Activated CD4-positive, CD25-positive, alpha-beta regulatory T cell (primary cell): ENCODE data around the gene NEURL1B.

Experiments
- DNase-seq, 4 experiments: peaks; one replicate each; lab custom pipeline; 2025; lab: John Stamatoyannopoulos, UW

The NEURL1B gene

GRCh38 chr5:172610643-172611042 lies 30.4 kb upstream of the NEURL1B start:
- DNase-seq, result no peak

- DNase-seq, result no peak
These were observed 29.1 kb upstream of the NEURL1B start for GRCh38 chr5:172611913-172612312.

- DNase-seq, result no peak
These were observed 28.3 kb upstream of the NEURL1B start for GRCh38 chr5:172612771-172613170.

GRCh38 chr5:172616136-172616535 lies 24.9 kb upstream of the NEURL1B start:
- no peak for DNase-seq

GRCh38 chr5:172616730-172617129 lies 24.3 kb upstream of the NEURL1B start:
- no peak for DNase-seq

GRCh38 chr5:172617817-172618216 lies 23.2 kb upstream of the NEURL1B start:
- DNase-seq, result no peak

- no peak for DNase-seq
These were observed 22.3 kb upstream of the NEURL1B start for GRCh38 chr5:172618574-172619365.

- DNase-seq, result no peak
These were observed 20.6 kb upstream of the NEURL1B start for GRCh38 chr5:172620506-172620905.

- DNase-seq, result no peak
These were observed 18.7 kb upstream of the NEURL1B start for GRCh38 chr5:172622091-172623046.

GRCh38 chr5:172623313-172623980 lies 17.6 kb upstream of the NEURL1B start:
- no peak for DNase-seq

- no peak for DNase-seq
These were observed 16.7 kb upstream of the NEURL1B start for GRCh38 chr5:172624083-172624995.

GRCh38 chr5:172624996-172625964 lies 15.8 kb upstream of the NEURL1B start:
- DNase-seq, result no peak

GRCh38 chr5:172626031-172626581 lies 15.0 kb upstream of the NEURL1B start:
- DNase-seq, result no peak

GRCh38 chr5:172630082-172630481 lies 11.0 kb upstream of the NEURL1B start:
- no peak for DNase-seq

- DNase-seq, result no peak
These were observed 10.6 kb upstream of the NEURL1B start for GRCh38 chr5:172630482-172630881.

- DNase-seq, result no peak
These were observed 10.1 kb upstream of the NEURL1B start for GRCh38 chr5:172630986-172631385.

- no peak for DNase-seq
These were observed 8.5 kb upstream of the NEURL1B start for GRCh38 chr5:172632346-172633092.

- no peak for DNase-seq
These were observed 7.6 kb upstream of the NEURL1B start for GRCh38 chr5:172633403-172633970.
